SK-N-MC (cell line): ENCODE measurements around the gene RRN3.

ENCODE experiments used
- EZH2 ChIP-seq: fragments of 200-600 bp; sonication (generic); IDR thresholded peaks from one replicate; pipeline ENCODE4 v1.6.1; 2017; ENCODE audit warnings: antibody characterized with exemption
- POLR2AphosphoS5 ChIP-seq: IDR thresholded peaks from 2 replicates; pipeline ENCODE4 v1.6.1; 2012; ENCODE audit warnings: mild to moderate bottlenecking, low read depth, low read length, borderline replicate concordance

GRCh38 chr16:15055141-15056053 lies 38.7 kb downstream of the RRN3 start:
- TF ChIP-seq EZH2 (no peak), POLR2AphosphoS5 (no peak; the same call in 1 of the 2 replicates)
